Measurements from ENCODE around the gene LILRA5. TPM values are rescaled to one million over a fixed set of nuclear protein-coding genes. Genes with fewer than 3 reads are reported as not detected.

The LILRA5 gene
- total and polyA plus RNA-seq, 2 of the 4 experiments (the other 2 are of a cell fraction), result not detected

Small RNA genes lying within 50 kb of the gene (microRNA-seq; reads per million reads assigned to microRNA genes)
- gene AC245884.12 (ENCODE audit: insufficient read depth, insufficient read length) (not detected), gene MIR4752 (ENCODE audit: insufficient read depth in 1 of 2, insufficient read length in 1 of 2, unreplicated experiment in 1 of 2) (0 reads per million in 2 experiments), gene RNU6-1307P (ENCODE audit: insufficient read depth, insufficient read length) (not detected)

Small RNA genes lying within 50 kb of the gene (small RNA-seq; reads per million reads assigned to genes)
- gene AC245884.12 (0 reads per million in 5 experiments), gene MIR4752 (0 reads per million in 5 experiments), gene RNU6-1307P (0 reads per million in 5 experiments)

Other genes with a start within 250 kb of the LILRA5 start
- gene VSTM1, start 249.3 kb downstream of the LILRA5 start, total RNA-seq (2012; rRNA removed), result not detected in 2 replicates
- gene VSTM1, start 249.3 kb downstream of the LILRA5 start, polyA plus RNA-seq (2012; rRNA removed), result not detected in 2 replicates
- not detected in 2 replicates for gene TARM1, start 231.8 kb downstream of the LILRA5 start, total RNA-seq (2012; rRNA removed)
- not detected in 2 replicates for gene TARM1, start 231.8 kb downstream of the LILRA5 start, polyA plus RNA-seq (2012; rRNA removed)
- not detected in 2 replicates for gene OSCAR, start 212.4 kb downstream of the LILRA5 start, total RNA-seq (2012; rRNA removed)
- gene OSCAR, start 212.4 kb downstream of the LILRA5 start, polyA plus RNA-seq (2012; rRNA removed), result 0.15 and 0.23 TPM in 2 replicates
- gene NDUFA3, start 210.3 kb downstream of the LILRA5 start, total RNA-seq (2012; rRNA removed), result 7.9 and 24.7 TPM in 2 replicates
- 85.0 and 104 TPM in 2 replicates for gene NDUFA3, start 210.3 kb downstream of the LILRA5 start, polyA plus RNA-seq (2012; rRNA removed)
- 7.9 and 11.9 TPM in 2 replicates for gene TFPT, start 197.5 kb downstream of the LILRA5 start, total RNA-seq (2012; rRNA removed)
- 17.1 and 20.9 TPM in 2 replicates for gene TFPT, start 197.5 kb downstream of the LILRA5 start, polyA plus RNA-seq (2012; rRNA removed)
- gene PRPF31, start 197.4 kb downstream of the LILRA5 start, total RNA-seq (2012; rRNA removed), result 66.1 and 66.9 TPM in 2 replicates
- 54.7 and 65.4 TPM in 2 replicates for gene PRPF31, start 197.4 kb downstream of the LILRA5 start, polyA plus RNA-seq (2012; rRNA removed)
- 5.4 and 10.6 TPM in 2 replicates for gene CNOT3, start 175.4 kb downstream of the LILRA5 start, total RNA-seq (2012; rRNA removed)
- 19.9 and 26.7 TPM in 2 replicates for gene CNOT3, start 175.4 kb downstream of the LILRA5 start, polyA plus RNA-seq (2012; rRNA removed)
- 2.7 and 5.0 TPM in 2 replicates for gene LENG1, start 153.4 kb downstream of the LILRA5 start, total RNA-seq (2012; rRNA removed)
- gene LENG1, start 153.4 kb downstream of the LILRA5 start, polyA plus RNA-seq (2012; rRNA removed), result 5.3 and 6.1 TPM in 2 replicates
- gene TMC4, start 140.0 kb downstream of the LILRA5 start, total RNA-seq (2012; rRNA removed), result 0.28 and 0.72 TPM in 2 replicates
- gene TMC4, start 140.0 kb downstream of the LILRA5 start, polyA plus RNA-seq (2012; rRNA removed), result 1.1 and 1.3 TPM in 2 replicates
- gene MBOAT7, start 123.6 kb downstream of the LILRA5 start, total RNA-seq (2012; rRNA removed), result 9.2 and 11.3 TPM in 2 replicates
- gene MBOAT7, start 123.6 kb downstream of the LILRA5 start, polyA plus RNA-seq (2012; rRNA removed), result 121 and 137 TPM in 2 replicates
- gene TSEN34, start 121.9 kb downstream of the LILRA5 start, total RNA-seq (2012; rRNA removed), result 32.1 and 34.4 TPM in 2 replicates
- gene TSEN34, start 121.9 kb downstream of the LILRA5 start, polyA plus RNA-seq (2012; rRNA removed), result 69.4 and 85.4 TPM in 2 replicates
- gene RPS9, start 112.3 kb downstream of the LILRA5 start, total RNA-seq (2012; rRNA removed), result 1,531 and 2,225 TPM in 2 replicates
- gene RPS9, start 112.3 kb downstream of the LILRA5 start, polyA plus RNA-seq (2012; rRNA removed), result 2,323 and 2,588 TPM in 2 replicates
- not detected in 2 replicates for gene LILRB3, start 90.2 kb downstream of the LILRA5 start, total RNA-seq (2012; rRNA removed)
- gene LILRB3, start 90.2 kb downstream of the LILRA5 start, polyA plus RNA-seq (2012; rRNA removed), result not detected in 2 replicates
- not detected in 2 replicates for gene LILRA6, start 70.4 kb downstream of the LILRA5 start, total RNA-seq (2012; rRNA removed)
- not detected in 2 replicates for gene LILRA6, start 70.4 kb downstream of the LILRA5 start, polyA plus RNA-seq (2012; rRNA removed)
- gene LILRB5, start 55.9 kb downstream of the LILRA5 start, total RNA-seq (2012; rRNA removed), result not detected in 2 replicates
- gene LILRB5, start 55.9 kb downstream of the LILRA5 start, polyA plus RNA-seq (2012; rRNA removed), result not detected in 2 replicates
- not detected in 2 replicates for gene LILRB2, start 32.1 kb downstream of the LILRA5 start, total RNA-seq (2012; rRNA removed)
- gene LILRB2, start 32.1 kb downstream of the LILRA5 start, polyA plus RNA-seq (2012; rRNA removed), result not detected in 2 replicates
- gene LILRA4, start 26.0 kb upstream of the LILRA5 start, total RNA-seq (2012; rRNA removed), result not detected in 2 replicates
- gene LILRA4, start 26.0 kb upstream of the LILRA5 start, polyA plus RNA-seq (2012; rRNA removed), result not detected in 2 replicates
- gene LAIR1, start 51.8 kb upstream of the LILRA5 start, total RNA-seq (2012; rRNA removed), result not detected in 2 replicates
- gene LAIR1, start 51.8 kb upstream of the LILRA5 start, polyA plus RNA-seq (2012; rRNA removed), result not detected in 2 replicates
- not detected in 2 replicates for gene TTYH1, start 102.3 kb upstream of the LILRA5 start, total RNA-seq (2012; rRNA removed)
- not detected in 2 replicates for gene TTYH1, start 102.3 kb upstream of the LILRA5 start, polyA plus RNA-seq (2012; rRNA removed)
- 17.5 and 21.1 TPM in 2 replicates for gene LENG8, start 136.0 kb upstream of the LILRA5 start, total RNA-seq (2012; rRNA removed)
- gene LENG8, start 136.0 kb upstream of the LILRA5 start, polyA plus RNA-seq (2012; rRNA removed), result 93.9 and 108 TPM in 2 replicates
- 0.83 and 1.1 TPM in 2 replicates for gene LENG9, start 150.6 kb upstream of the LILRA5 start, total RNA-seq (2012; rRNA removed)
- 0.69 and 0.94 TPM in 2 replicates for gene LENG9, start 150.6 kb upstream of the LILRA5 start, polyA plus RNA-seq (2012; rRNA removed)
- gene CDC42EP5, start 160.1 kb upstream of the LILRA5 start, total RNA-seq (2012; rRNA removed), result 7.2 and 7.8 TPM in 2 replicates
- 25.3 and 45.3 TPM in 2 replicates for gene CDC42EP5, start 160.1 kb upstream of the LILRA5 start, polyA plus RNA-seq (2012; rRNA removed)
- gene LAIR2, start 189.7 kb upstream of the LILRA5 start, total RNA-seq (2012; rRNA removed), result not detected in 2 replicates
- not detected in 2 replicates for gene LAIR2, start 189.7 kb upstream of the LILRA5 start, polyA plus RNA-seq (2012; rRNA removed)

Data from IMR-90 (cell line).